GM23248 (cell line): Measurements from ENCODE around the gene PABPN1L. TPM values are rescaled to one million over a fixed set of nuclear protein-coding genes. Genes with fewer than 3 reads are reported as not detected.

ENCODE experiments used
- DNase-seq: peaks from one replicate; pipeline ENCODE4 v3.0.0-alpha.2; 2015
- H2AFZ ChIP-seq: fragments of 200-600 bp; sonication (generic); 2 replicates; pipeline ENCODE4 v1.6.1; 2016; ENCODE audit warnings: antibody characterized with exemption
- H3F3A ChIP-seq: fragments of 200-600 bp; sonication (generic); 2 replicates; pipeline ENCODE4 v1.6.1; 2016; ENCODE audit warnings: mild to moderate bottlenecking, antibody characterized with exemption, mixed run types; ENCODE audit not compliant: insufficient read depth
- H3K27ac ChIP-seq: fragments of 200-600 bp; sonication (generic); 2 replicates; pipeline ENCODE4 v1.5.1; 2016; ENCODE audit warnings: mild to moderate bottlenecking
- H3K27me3 ChIP-seq: fragments of 200-600 bp; sonication (generic); replicated peaks from 2 replicates; pipeline ENCODE4 v1.6.1; 2016; ENCODE audit warnings: mild to moderate bottlenecking; ENCODE audit not compliant: insufficient read depth
- H3K36me3 ChIP-seq: fragments of 200-600 bp; sonication (generic); 2 replicates; pipeline ENCODE4 v1.6.1; 2016; ENCODE audit warnings: low read depth, mild to moderate bottlenecking
- H3K4me1 ChIP-seq: fragments of 200-600 bp; sonication (generic); 2 replicates; pipeline ENCODE4 v1.6.1; 2016; ENCODE audit warnings: mild to moderate bottlenecking; ENCODE audit not compliant: insufficient read depth
- H3K4me2 ChIP-seq: fragments of 200-600 bp; sonication (generic); one replicate; pipeline ENCODE4 v1.6.1; 2016; ENCODE audit warnings: mild to moderate bottlenecking; ENCODE audit not compliant: unreplicated experiment
- H3K4me3 ChIP-seq: fragments of 200-600 bp; sonication (generic); 2 replicates; pipeline ENCODE4 v1.5.1; 2016; ENCODE audit warnings: mild to moderate bottlenecking
- H3K79me2 ChIP-seq: fragments of 200-600 bp; sonication (generic); 2 replicates; pipeline ENCODE4 v1.6.1; 2016; ENCODE audit warnings: mild to moderate bottlenecking; ENCODE audit not compliant: insufficient read depth
- H3K9ac ChIP-seq: fragments of 200-600 bp; sonication (generic); 2 replicates; pipeline ENCODE4 v1.6.1; 2016; ENCODE audit warnings: mild to moderate bottlenecking
- H3K9me2 ChIP-seq: fragments of 200-600 bp; sonication (generic); 2 replicates; pipeline ENCODE4 v1.6.1; 2016; ENCODE audit warnings: mixed run types, mild to moderate bottlenecking, moderate library complexity; ENCODE audit not compliant: insufficient read depth
- H3K9me3 ChIP-seq: fragments of 200-600 bp; sonication (generic); one replicate; pipeline ENCODE4 v1.6.1; 2017; ENCODE audit warnings: low read depth
- H4K20me1 ChIP-seq: fragments of 200-600 bp; sonication (generic); 2 replicates; pipeline ENCODE4 v1.6.0; 2016; ENCODE audit not compliant: insufficient read depth
- EZH2 ChIP-seq: fragments of 200-600 bp; sonication (generic); IDR thresholded peaks from 2 replicates; pipeline ENCODE4 v1.6.1; 2018; ENCODE audit warnings: antibody characterized with exemption, mild to moderate bottlenecking; ENCODE audit not compliant: insufficient read depth, poor library complexity, severe bottlenecking
- EZH2phosphoT487 ChIP-seq: fragments of 200-600 bp; sonication (generic); IDR thresholded peaks from 2 replicates; pipeline ENCODE4 v1.6.1; 2018; ENCODE audit warnings: antibody characterized with exemption, moderate library complexity, mild to moderate bottlenecking, low read depth; ENCODE audit not compliant: insufficient read depth
- WGBS, 2 experiments: methylation state at CpG; one replicate each; pipeline ENCODE4 v1.1.6; 2015 to 2017; ENCODE audit warnings: low lambda C conversion rate in 2 of 2, low coverage in 1 of 2; ENCODE audit errors: missing lambda C conversion rate in 2 of 2; 5-methylcytosine and 5-hydroxymethylcytosine counted together
- in situ Hi-C: fragments of 300-500 bp; cut with MboI; formaldehyde crosslinking; loops from 2 replicates; pipeline ENCODE4 v1.15.0; 2020
- polyA plus RNA-seq: library from polyadenylated mRNA; unstranded; fragments of >200 nt; fragmentation: Nextera tagmentation; extraction: Ambion mirVana; gene quantifications from 2 replicates; pipeline ENCODE4 v1.2.1, GENCODE V29; 2016
- total RNA-seq: library from RNA; depleted of rRNA; stranded (reverse); fragments of >200 nt; shearing (Covaris generic); gene quantifications from 2 replicates; pipeline ENCODE4 v1.2.3, GENCODE V29; 2014

The PABPN1L gene
- total and polyA plus RNA-seq, 2 experiments from 2014 or later, result not detected

DNA sequence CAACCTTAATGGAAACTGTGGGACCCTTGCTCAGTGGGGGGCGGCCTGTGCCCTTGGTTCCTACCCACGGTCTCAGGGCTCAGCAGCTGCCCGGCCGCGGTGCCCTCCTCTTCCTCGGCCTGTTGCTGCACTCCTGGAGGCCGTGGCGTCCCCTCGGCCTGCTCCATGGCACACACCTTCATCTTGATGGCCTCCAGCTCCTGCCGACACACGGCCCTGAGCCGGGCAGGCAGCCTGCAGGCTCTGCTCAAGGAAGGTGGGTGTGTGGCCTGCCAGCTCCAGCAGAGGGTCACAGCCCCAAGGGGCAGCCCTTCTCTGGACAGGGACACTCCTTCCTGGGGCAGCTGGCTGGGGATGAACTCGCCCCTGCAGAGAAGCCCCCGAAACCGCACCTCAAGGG lies 718 bp downstream of the PABPN1L start:
- Histone ChIP-seq H3K4me1 (no peaks in the 10 kb centered on the region), H3K4me3 (no peak overlapping the region), H3K9me2 (no peaks in the 10 kb centered on the region), H3K9ac (no peak overlapping the region), H3K36me3 (no peaks in the 10 kb centered on the region), H3K79me2 (no peaks in the 10 kb centered on the region), H3K9me3 (no peaks in the 10 kb centered on the region), H4K20me1 (no peaks in the 10 kb centered on the region), H3K27ac (no peak overlapping the region), H3F3A (no peaks in the 10 kb centered on the region), H2AFZ (no peak overlapping the region), H3K27me3 (peaks cover 3% of the 10 kb centered on the region; the same call in 1 of the 2 replicates), H3K4me2 (no peak overlapping the region)
- TF ChIP-seq EZH2 (no peak), EZH2phosphoT487 (no peak)
- in situ Hi-C loops, result no loop called here
- WGBS, 2 experiments, result 76 to 80% methylated on average over 15 of the region's 15 CpGs
- no peak for DNase-seq

DNA sequence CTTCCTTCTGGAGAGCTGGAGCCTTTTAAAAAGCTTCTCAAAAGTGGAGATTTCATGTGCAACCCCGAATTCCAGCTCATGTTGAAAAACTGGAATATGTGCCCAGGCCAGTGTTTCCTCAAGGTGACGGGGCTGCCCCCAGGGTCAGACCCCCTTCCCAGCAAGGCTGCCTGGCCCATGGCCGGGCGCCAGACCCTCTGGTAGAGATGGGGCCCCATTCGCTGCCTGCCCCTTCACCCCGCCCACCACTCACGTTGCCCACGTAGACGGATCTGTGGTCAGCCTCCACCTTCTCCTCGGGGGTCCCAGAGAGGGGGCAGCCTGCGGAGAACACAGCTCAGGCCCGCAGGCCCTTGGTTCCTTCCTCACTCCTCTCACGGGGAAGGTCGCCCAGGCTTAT lies 1.1 kb downstream of the PABPN1L start:
- Histone ChIP-seq H3F3A (no peaks in the 10 kb centered on the region), H3K9me2 (no peaks in the 10 kb centered on the region), H3K36me3 (no peaks in the 10 kb centered on the region), H3K27me3 (no peaks in the 10 kb centered on the region), H3K9me3 (no peaks in the 10 kb centered on the region), H3K9ac (no peak overlapping the region), H4K20me1 (no peaks in the 10 kb centered on the region), H3K4me2 (no peak overlapping the region), H3K79me2 (no peaks in the 10 kb centered on the region), H2AFZ (no peak overlapping the region), H3K27ac (no peak overlapping the region), H3K4me3 (no peak overlapping the region), H3K4me1 (no peaks in the 10 kb centered on the region)
- 55 to 64% methylated on average over 10 to 14 of the region's 14 CpGs for WGBS, 2 experiments
- in situ Hi-C loops, result no loop called here
- no peak for TF ChIP-seq EZH2phosphoT487
- TF ChIP-seq EZH2, result no peak
- DNase-seq, result no peak

DNA sequence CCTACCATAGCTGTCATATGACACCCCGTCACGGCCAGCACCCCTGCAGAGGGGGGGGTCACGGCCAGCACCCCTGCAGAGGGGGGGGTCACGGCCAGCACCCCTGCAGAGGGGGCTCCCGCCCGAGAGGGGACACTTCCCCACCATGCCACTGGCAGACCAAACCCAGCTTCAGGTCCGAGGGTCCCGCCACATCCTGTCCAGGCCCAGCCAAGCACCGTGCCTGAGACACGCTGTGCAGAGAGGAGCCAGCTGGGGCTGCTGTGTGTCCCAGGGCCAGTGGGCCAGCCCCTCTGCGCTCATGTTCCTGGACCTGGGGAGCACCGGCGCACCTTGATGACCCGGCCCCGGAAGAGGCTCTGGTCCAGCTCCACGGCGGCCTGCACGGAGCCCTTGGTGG lies 1.9 kb downstream of the PABPN1L start:
- H3K36me3 ChIP-seq, result no peaks in the 10 kb centered on the region
- no peak overlapping the region for H3K4me3 ChIP-seq
- no peaks in the 10 kb centered on the region for H3K79me2 ChIP-seq
- no peak overlapping the region for H3K4me2 ChIP-seq
- no peaks in the 10 kb centered on the region for H4K20me1 ChIP-seq
- no peaks in the 10 kb centered on the region for H3F3A ChIP-seq
- H3K27ac ChIP-seq, result no peak overlapping the region
- TF ChIP-seq EZH2phosphoT487, result no peak
- TF ChIP-seq EZH2, result no peak
- no peaks in the 10 kb centered on the region for H3K9me3 ChIP-seq
- no peaks in the 10 kb centered on the region for H3K27me3 ChIP-seq
- DNase-seq, result no peak
- no peaks in the 10 kb centered on the region for H3K9me2 ChIP-seq
- in situ Hi-C loops, result no loop called here
- 78 to 79% methylated on average over 15 to 18 of the region's 18 CpGs for WGBS, 2 experiments
- H3K4me1 ChIP-seq, result no peaks in the 10 kb centered on the region
- no peak overlapping the region for H2AFZ ChIP-seq
- H3K9ac ChIP-seq, result no peak overlapping the region

DNA sequence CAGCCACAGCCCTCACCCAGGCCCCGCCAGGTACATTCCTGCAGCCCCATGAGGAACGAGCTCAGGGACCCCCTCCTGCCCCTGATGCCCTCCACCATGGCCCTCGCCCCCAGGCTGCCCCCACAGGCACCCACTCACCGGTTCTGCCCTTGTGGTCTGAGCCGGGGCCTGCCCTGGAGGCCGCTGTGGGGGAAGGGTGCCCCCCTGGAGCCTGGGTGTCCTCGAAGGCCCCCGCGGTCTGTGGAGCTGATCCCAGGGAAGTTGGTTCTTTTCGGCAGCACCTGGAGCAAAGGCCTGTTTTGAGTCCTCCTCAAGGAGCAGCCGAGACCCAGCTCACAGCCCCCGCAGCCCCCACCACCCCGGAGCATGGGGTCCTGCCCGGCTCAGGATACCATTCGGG lies 2.4 kb downstream of the PABPN1L start:
- no peaks in the 10 kb centered on the region for H3K4me1 ChIP-seq
- in situ Hi-C loops, result no loop called here
- no peak for TF ChIP-seq EZH2phosphoT487
- H3K27ac ChIP-seq, result no peak overlapping the region
- no peak for DNase-seq
- H2AFZ ChIP-seq, result no peak overlapping the region
- no peaks in the 10 kb centered on the region for H3F3A ChIP-seq
- WGBS, 2 experiments, result 78 to 91% methylated on average over 8 to 12 of the region's 15 CpGs
- no peaks in the 10 kb centered on the region for H3K36me3 ChIP-seq
- no peaks in the 10 kb centered on the region for H3K9me3 ChIP-seq
- H3K9ac ChIP-seq, result no peak overlapping the region
- H3K4me2 ChIP-seq, result no peak overlapping the region
- no peaks in the 10 kb centered on the region for H3K27me3 ChIP-seq
- H3K79me2 ChIP-seq, result peaks cover 2% of the 10 kb centered on the region; the same call in 1 of the 2 replicates
- no peak overlapping the region for H3K4me3 ChIP-seq
- no peaks in the 10 kb centered on the region for H4K20me1 ChIP-seq
- H3K9me2 ChIP-seq, result no peaks in the 10 kb centered on the region

DNA sequence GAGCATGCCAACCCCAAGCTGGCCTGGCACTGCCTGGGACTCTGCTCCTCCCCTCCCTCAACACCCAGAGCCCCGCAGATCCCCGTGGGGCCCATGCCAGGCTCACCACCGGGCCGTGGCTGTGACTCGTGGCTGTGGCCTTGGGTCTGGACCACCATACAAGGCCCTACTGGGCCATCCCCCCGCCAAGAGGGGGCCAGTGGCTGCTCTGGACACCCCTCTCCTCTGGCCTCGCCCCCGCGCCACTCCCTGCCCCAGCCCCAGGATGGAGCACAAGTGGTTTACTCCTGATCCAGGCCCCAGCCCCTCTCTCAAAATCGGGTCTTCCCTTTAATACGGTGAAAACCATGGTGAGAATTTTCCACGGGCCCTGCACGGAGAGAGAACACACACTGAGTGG lies 3.0 kb downstream of the PABPN1L start:
- Histone ChIP-seq H3K36me3 (no peaks in the 10 kb centered on the region), H3K27ac (no peak overlapping the region), H3K27me3 (no peaks in the 10 kb centered on the region), H3K9ac (no peak overlapping the region), H3K4me3 (no peak overlapping the region), H3K4me1 (no peaks in the 10 kb centered on the region), H2AFZ (no peak overlapping the region), H3K9me3 (no peaks in the 10 kb centered on the region), H4K20me1 (no peaks in the 10 kb centered on the region), H3K4me2 (no peak overlapping the region), H3F3A (no peaks in the 10 kb centered on the region), H3K79me2 (peaks cover 7% of the 10 kb centered on the region; the same call in 1 of the 2 replicates), H3K9me2 (no peaks in the 10 kb centered on the region)
- in situ Hi-C loops, result no loop called here
- DNase-seq, result no peak
- TF ChIP-seq EZH2 (no peak), EZH2phosphoT487 (no peak)
- 68 to 71% methylated on average over 13 of the region's 13 CpGs for WGBS, 2 experiments
